HUES48 (cell line): Measurements from ENCODE around the gene SCML2.

ENCODE experiments used
- H3K27ac ChIP-seq: one replicate; pipeline ENCODE4 v1.7.0; 2013; ENCODE audit warnings: low read depth, low read length, inconsistent platforms
- H3K27me3 ChIP-seq: 2 replicates; pipeline ENCODE4 v1.6.1; 2013; ENCODE audit warnings: mild to moderate bottlenecking, low read length; ENCODE audit not compliant: control insufficient read depth, insufficient read depth
- H3K36me3 ChIP-seq: 2 replicates; pipeline ENCODE4 v1.6.1; 2013; ENCODE audit warnings: low read length; ENCODE audit not compliant: control insufficient read depth, insufficient read depth
- H3K4me1 ChIP-seq: 2 replicates; pipeline ENCODE4 v1.6.1; 2013; ENCODE audit warnings: mild to moderate bottlenecking, low read length; ENCODE audit not compliant: control insufficient read depth, insufficient read depth
- H3K4me3 ChIP-seq: 2 replicates; pipeline ENCODE4 v1.5.1; 2013; ENCODE audit warnings: mild to moderate bottlenecking, low read depth, low read length
- H3K9ac ChIP-seq: 2 replicates; pipeline ENCODE4 v1.6.1; 2013; ENCODE audit warnings: mild to moderate bottlenecking, low read depth, low read length, moderate library complexity
- H3K9me3 ChIP-seq: 2 replicates; pipeline ENCODE4 v1.6.1; 2013; ENCODE audit warnings: low read length; ENCODE audit not compliant: control insufficient read depth, insufficient read depth

Gene SCML2

GRCh38 chrX:18353931-18354368, 538 bp downstream of the SCML2 start:
- H3K27me3 ChIP-seq: peaks cover 19% of the 10 kb centered on the region
- no peak overlapping the region; the same call in 1 of the 2 replicates for H3K9ac ChIP-seq
- peak overlapping the region; percentile 68 for H3K4me3 ChIP-seq
- H3K9me3 ChIP-seq: no peaks in the 10 kb centered on the region
- H3K27ac ChIP-seq: peak overlapping the region; percentile 64
- H3K4me1 ChIP-seq: peaks cover 5% of the 10 kb centered on the region
- H3K36me3 ChIP-seq: no peaks in the 10 kb centered on the region

- H3K9me3 ChIP-seq: no peaks in the 10 kb centered on the region
- H3K9ac ChIP-seq: no peak overlapping the region
- H3K4me3 ChIP-seq: no peak overlapping the region
- H3K4me1 ChIP-seq: peaks cover 5% of the 10 kb centered on the region
- H3K36me3 ChIP-seq: no peaks in the 10 kb centered on the region
- H3K27me3 ChIP-seq: peaks cover 19% of the 10 kb centered on the region
- no peak overlapping the region for H3K27ac ChIP-seq
Measured at GRCh38 chrX:18351784-18352183, 2.7 kb downstream of the SCML2 start.

GRCh38 chrX:18348047-18348446, 6.4 kb downstream of the SCML2 start:
- Histone ChIP-seq H3K4me3 (no peak overlapping the region), H3K4me1 (peaks cover 3% of the 10 kb centered on the region; the same call in 1 of the 2 replicates), H3K27ac (no peak overlapping the region), H3K9me3 (no peaks in the 10 kb centered on the region; the same call in 1 of the 2 replicates), H3K27me3 (0 out of 2 replicates have a peak, but pooled peaks cover 2% of the 10 kb centered on the region), H3K36me3 (no peaks in the 10 kb centered on the region), H3K9ac (no peak overlapping the region)

- peaks cover 12% of the 10 kb centered on the region for H3K4me1 ChIP-seq
- H3K4me3 ChIP-seq: no peak overlapping the region
- H3K9ac ChIP-seq: no peak overlapping the region
- H3K36me3 ChIP-seq: no peaks in the 10 kb centered on the region
- no peak overlapping the region for H3K27ac ChIP-seq
- peaks cover 25% of the 10 kb centered on the region for H3K9me3 ChIP-seq
- H3K27me3 ChIP-seq: no peaks in the 10 kb centered on the region
Measured at GRCh38 chrX:18309401-18309800, 45.1 kb downstream of the SCML2 start.

- Histone ChIP-seq H3K9ac (no peak overlapping the region), H3K36me3 (no peaks in the 10 kb centered on the region), H3K4me3 (no peak overlapping the region), H3K27me3 (no peaks in the 10 kb centered on the region), H3K27ac (no peak overlapping the region), H3K4me1 (no peaks in the 10 kb centered on the region), H3K9me3 (peaks cover 14% of the 10 kb centered on the region; the same call in 1 of the 2 replicates)
Measured at GRCh38 chrX:18297251-18297650, 57.2 kb downstream of the SCML2 start.

- Histone ChIP-seq H3K4me1 (peaks cover 5% of the 10 kb centered on the region; the same call in 1 of the 2 replicates), H3K27me3 (no peaks in the 10 kb centered on the region), H3K27ac (no peak overlapping the region), H3K9ac (no peak overlapping the region), H3K4me3 (no peak overlapping the region), H3K36me3 (no peaks in the 10 kb centered on the region), H3K9me3 (peaks cover 19% of the 10 kb centered on the region; the same call in 1 of the 2 replicates)
Measured at GRCh38 chrX:18294893-18295292, 59.6 kb downstream of the SCML2 start.

- H3K36me3 ChIP-seq: no peaks in the 10 kb centered on the region
Measured at GRCh38 chrX:18291006-18291545, 63.4 kb downstream of the SCML2 start.

GRCh38 chrX:18290200-18290599, 64.3 kb downstream of the SCML2 start:
- Histone ChIP-seq H3K9me3 (peaks cover 17% of the 10 kb centered on the region; the same call in 1 of the 2 replicates), H3K36me3 (no peaks in the 10 kb centered on the region), H3K4me3 (peak overlapping the region; percentile 16; the same call in 1 of the 2 replicates), H3K4me1 (peaks cover 37% of the 10 kb centered on the region), H3K27me3 (no peaks in the 10 kb centered on the region), H3K27ac (no peak overlapping the region), H3K9ac (no peak overlapping the region)

More at GRCh38 chrX:18291006-18291545, 63.4 kb downstream of the SCML2 start:
- peaks cover 35% of the 10 kb centered on the region for H3K4me1 ChIP-seq
- H3K9me3 ChIP-seq: peaks cover 14% of the 10 kb centered on the region; the same call in 1 of the 2 replicates
- no peaks in the 10 kb centered on the region for H3K27me3 ChIP-seq
- no peak overlapping the region for H3K4me3 ChIP-seq
- H3K9ac ChIP-seq: no peak overlapping the region
- H3K27ac ChIP-seq: no peak overlapping the region

- Histone ChIP-seq H3K27ac (peak overlapping the region; percentile 60), H3K9me3 (peaks cover 15% of the 10 kb centered on the region; the same call in 1 of the 2 replicates), H3K36me3 (no peaks in the 10 kb centered on the region), H3K9ac (no peak overlapping the region), H3K4me3 (peak overlapping the region; percentile 40; the same call in 1 of the 2 replicates), H3K4me1 (peaks cover 37% of the 10 kb centered on the region), H3K27me3 (no peaks in the 10 kb centered on the region)
Measured at GRCh38 chrX:18288716-18289115, 65.8 kb downstream of the SCML2 start.

GRCh38 chrX:18286322-18286831, 68.1 kb downstream of the SCML2 start:
- H3K4me3 ChIP-seq: no peak overlapping the region
- no peaks in the 10 kb centered on the region for H3K27me3 ChIP-seq
- no peak overlapping the region for H3K9ac ChIP-seq
- H3K4me1 ChIP-seq: peaks cover 37% of the 10 kb centered on the region
- no peaks in the 10 kb centered on the region for H3K36me3 ChIP-seq
- no peak overlapping the region for H3K27ac ChIP-seq
- peaks cover 11% of the 10 kb centered on the region; the same call in 1 of the 2 replicates for H3K9me3 ChIP-seq

GRCh38 chrX:18278449-18278848, 76.0 kb downstream of the SCML2 start:
- H3K4me3 ChIP-seq: no peak overlapping the region
- H3K27ac ChIP-seq: no peak overlapping the region
- no peak overlapping the region for H3K9ac ChIP-seq
- H3K4me1 ChIP-seq: no peaks in the 10 kb centered on the region
- no peaks in the 10 kb centered on the region for H3K36me3 ChIP-seq
- peaks cover 7% of the 10 kb centered on the region; the same call in 1 of the 2 replicates for H3K9me3 ChIP-seq
- H3K27me3 ChIP-seq: no peaks in the 10 kb centered on the region
